HG03135 (cell line): ENCODE data around the gene PLEKHM3.

ENCODE experiments used
- ATAC-seq: cut with Tn5 transposase; IDR thresholded peaks from one replicate; pipeline ENCODE4 v1.9.1; 2021; ENCODE audit warnings: mild to moderate bottlenecking, moderate library complexity; ENCODE audit not compliant: unreplicated experiment

The PLEKHM3 gene

DNA sequence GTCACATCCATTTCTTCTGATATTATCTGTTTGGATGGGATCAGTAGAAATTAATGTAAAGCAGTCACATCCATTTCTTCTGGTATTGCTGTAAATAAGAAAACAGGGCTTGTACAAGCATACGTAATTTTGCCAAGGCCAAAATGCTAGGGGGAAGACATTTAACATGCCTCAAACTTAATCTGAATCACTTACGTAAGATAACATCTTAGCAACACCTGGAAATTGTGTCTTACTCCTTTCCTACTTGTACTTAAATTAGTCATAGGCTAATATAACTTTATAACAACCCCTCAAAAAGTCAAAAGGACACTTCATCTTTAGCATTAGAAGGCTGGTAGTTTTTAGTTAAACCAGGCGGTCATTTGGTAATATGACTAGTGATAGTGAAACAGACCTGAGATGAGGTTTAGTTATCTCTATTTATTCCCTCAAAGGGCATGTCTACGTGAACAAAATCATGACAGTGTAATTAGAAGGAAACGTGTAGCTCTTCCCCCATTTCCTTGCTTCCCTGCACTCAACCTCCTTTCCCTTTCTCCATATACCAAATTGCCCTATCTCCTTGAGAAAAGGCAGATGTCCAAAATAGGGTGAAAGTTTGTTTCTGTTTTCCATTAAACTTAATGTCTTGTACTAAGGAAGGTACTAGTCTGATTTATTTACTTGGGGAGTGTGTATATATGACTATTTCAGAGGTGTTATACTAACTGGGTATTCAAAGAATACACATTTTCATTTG lies 156.3 kb downstream of the PLEKHM3 start:
- ATAC-seq, result no peak

DNA sequence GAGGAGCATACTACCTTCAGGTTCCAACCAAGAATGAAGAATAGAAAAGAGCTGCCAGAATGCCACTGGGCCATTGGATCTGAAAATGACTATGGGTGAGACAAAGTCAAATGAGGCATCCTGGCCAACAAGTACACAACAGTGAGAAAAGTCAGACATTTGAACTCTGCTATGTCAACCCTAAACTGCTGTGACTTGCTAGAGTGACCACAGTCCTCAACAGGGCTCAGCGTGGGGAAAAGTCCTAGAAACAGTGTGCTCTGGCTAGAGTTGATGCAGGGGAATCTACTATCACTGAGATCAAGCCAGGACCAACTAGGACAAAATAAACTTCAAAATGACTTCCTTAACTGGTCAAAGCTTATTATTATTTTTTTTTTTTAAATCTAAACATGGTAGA lies 157.4 kb downstream of the PLEKHM3 start:
- ATAC-seq, result no peak

DNA sequence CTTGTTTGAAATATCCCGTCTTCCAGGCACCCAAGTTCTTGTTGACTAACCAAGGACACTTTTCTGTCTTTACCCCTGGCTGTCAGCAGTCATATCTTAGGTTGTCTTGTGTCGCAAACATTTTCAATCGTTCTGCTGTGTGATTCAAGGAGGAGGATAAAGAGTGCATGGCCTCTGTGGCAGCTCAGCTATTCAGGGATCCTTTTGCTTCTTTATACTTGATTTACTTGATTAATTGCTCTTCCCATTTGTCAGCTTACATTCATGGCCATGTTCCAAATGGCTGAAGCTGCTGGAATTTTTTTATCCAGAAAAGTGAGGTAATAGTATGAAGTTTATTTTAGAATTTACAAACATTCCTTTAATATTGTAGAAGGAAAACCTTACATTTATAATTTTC lies 158.3 kb downstream of the PLEKHM3 start:
- no peak for ATAC-seq

DNA sequence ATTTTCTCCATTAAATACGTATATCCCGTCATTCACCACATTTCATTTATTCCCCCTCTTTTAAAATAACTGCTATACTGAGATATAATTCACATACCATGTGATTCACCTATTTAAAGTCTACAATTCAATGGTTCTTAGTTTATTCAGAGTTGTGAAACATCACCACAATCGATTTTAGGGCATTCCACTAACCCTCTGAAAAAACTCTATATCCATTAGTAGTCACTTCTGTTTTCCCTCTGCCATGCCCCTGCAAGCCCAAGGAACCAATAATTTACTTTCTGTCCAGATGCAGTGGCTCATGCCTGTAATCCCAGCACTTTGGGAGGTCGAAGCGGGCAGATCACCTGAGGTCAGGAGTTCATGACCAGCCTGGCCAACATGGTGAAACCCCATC lies 160.1 kb downstream of the PLEKHM3 start:
- no peak for ATAC-seq

DNA sequence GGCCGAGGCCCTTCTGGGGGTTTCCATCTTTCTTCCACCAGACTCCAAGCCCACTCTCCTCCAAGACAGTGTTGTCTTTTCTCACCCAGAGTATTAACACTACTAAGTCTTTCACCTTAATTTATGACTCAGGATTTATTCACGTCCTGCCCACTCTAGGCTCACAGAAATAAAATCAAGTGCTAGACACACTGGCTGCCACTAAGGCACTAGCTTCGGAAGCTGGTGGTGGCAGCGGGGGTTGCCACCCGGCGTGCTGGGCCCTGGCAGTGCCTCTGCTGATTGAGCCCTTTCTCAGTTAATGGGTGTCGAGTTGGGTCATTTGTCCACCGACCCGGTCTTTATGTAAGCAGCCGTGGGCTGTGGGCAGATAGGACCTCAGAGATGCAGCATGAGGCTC lies 162.0 kb downstream of the PLEKHM3 start:
- no peak for ATAC-seq

DNA sequence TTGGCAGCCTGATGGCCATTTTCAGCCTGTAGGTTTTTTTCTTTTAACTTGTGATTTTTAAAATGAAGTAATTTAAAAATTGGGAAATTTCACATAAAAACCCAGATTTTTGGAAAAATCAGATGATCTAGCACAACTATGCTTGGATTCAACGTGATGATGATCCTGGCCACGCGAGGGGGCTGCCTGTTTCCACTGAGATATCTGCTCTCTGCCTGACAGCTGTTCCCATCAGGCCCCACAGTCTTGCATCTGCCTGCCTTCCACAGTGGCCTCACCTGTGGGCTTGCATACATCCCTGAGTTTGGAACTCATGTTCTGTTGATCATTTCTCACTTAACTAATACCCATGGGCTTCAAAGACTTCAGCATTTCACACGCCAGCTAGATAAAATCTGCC lies 163.5 kb downstream of the PLEKHM3 start:
- no peak for ATAC-seq

DNA sequence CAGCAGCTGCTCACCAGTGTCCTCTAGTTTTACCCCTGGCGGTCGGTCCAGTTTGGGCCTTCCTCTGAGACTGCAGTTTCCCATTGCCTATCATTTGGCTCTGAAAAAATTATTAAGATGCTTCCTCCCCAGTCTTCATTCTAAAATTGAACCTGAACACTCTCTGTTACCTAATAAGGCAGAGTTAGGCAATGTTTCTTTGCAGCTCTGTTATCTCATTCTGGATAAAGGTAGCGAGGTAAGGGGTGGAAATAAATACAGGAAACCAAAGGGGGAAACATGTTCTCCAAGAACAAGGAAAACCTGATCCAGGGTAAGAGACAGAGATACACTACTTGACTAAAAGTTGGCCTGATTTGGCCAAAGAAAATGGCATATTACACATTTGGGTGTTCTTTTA lies 164.6 kb downstream of the PLEKHM3 start:
- ATAC-seq, result no peak

DNA sequence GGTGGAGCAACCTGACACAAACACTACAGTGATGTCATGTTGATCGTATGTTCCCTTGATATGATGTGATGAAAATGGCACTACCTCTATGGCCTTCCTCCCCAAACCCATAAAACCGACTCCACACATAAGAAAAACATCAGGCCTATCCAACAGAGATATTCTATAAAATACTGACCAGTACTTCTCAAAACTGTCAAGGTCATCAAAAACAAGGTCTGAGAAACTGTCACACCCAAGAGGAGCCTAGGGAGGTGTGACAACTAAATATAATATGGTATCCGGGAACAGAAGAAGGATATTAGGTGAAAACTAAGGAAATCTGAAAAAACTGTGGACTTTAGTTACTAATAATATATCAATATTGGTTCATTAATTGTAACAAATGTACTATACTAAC lies 169.7 kb downstream of the PLEKHM3 start:
- no peak for ATAC-seq

DNA sequence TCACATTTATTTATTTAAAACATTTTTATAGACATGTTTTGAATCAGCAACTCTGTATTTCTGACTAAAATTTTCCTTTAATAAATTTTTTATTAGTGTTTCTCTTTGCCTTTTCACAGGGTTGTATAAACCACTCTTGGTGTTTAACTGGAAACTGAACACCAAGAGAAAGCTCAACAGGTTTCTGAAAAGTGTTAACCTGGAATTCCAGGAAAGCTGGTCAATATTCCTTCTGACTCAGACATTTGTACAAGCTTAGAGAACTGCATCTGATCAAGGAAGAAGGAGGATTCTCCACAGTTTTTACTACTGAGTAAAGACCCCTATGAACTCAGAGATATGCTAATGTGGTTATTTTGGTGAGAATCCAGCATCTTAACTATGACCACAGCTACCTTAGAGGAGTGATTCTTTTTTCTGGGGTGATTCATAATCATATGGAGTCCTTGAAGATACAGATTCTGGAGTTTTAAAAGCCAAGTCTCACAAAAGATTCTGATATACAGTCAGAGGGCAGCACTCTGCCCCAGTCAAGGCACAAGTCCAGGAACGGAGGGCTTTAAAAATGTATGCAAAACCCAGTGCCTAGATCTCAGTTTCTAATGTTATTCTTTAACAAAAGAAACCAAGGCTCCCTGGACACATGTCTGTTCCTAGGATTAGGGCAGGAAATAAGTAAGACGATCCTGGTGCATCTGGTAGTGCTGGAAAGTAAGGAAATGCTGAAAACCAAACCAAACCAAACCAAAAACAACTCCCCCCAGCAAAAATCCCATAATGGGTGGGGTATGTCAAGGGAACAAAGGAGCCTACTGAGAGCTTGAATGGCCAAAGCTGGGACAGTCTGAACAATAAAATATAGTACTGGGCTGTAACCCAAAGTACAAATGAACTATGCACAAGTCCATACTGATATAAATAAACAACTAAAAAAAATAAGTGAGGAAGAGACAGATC lies 170.6 kb downstream of the PLEKHM3 start:
- ATAC-seq, result no peak

DNA sequence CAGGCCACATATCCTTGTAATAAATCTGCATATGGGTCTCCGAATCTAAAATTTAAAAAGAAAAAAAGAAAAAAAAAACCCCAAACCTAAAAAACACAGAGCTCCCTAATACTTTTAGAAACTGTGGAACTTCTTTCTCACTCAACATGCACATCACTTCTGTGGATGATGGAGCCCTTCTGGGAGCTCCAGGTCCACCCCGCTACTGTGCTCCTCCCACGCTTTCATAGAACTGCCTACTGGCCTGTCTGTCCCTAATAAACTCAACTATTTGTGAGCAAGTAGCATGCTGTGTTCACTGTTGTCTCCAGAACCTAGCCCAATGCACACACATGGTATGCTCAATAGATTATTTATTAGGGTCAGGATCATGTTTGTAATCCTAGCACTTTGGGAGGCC lies 172.5 kb downstream of the PLEKHM3 start:
- no peak for ATAC-seq

DNA sequence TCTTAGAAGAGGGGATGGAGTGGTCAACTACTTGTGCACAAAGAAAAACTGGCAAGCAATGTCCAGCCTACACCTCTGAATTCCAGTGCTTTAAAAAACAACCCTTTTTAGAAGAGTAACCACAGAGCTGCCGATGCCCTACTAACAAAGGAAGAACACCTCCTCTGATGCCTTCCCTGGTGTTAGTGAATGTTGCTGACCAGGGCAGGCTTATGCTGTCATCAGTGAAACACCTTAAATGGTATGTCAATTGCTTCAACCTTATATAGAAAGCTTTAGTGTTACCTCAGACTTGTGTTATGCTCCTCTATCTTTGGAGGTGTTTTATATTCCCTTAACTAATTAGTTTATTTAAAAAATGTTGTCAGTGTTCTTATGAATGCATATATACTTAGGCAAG lies 175.9 kb downstream of the PLEKHM3 start:
- no peak for ATAC-seq

DNA sequence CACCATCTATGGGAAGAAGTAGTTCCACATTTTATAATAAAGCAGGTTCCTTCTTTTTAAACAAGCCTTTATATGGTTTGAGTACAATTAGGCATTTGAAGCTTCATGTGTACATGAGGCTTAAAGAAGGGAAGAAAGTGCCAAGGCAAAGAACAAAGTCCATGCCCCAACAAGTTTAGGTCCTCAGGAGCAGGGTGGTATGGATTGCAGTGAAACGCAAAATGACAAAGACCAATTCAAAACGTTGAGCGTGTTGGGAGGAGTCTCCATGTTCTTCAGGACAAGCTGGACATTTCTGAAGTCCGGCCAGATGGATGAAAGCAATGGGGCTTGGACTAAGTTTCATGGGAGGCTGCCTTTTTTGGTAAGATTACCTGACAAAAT lies 176.8 kb downstream of the PLEKHM3 start:
- ATAC-seq, result no peak

DNA sequence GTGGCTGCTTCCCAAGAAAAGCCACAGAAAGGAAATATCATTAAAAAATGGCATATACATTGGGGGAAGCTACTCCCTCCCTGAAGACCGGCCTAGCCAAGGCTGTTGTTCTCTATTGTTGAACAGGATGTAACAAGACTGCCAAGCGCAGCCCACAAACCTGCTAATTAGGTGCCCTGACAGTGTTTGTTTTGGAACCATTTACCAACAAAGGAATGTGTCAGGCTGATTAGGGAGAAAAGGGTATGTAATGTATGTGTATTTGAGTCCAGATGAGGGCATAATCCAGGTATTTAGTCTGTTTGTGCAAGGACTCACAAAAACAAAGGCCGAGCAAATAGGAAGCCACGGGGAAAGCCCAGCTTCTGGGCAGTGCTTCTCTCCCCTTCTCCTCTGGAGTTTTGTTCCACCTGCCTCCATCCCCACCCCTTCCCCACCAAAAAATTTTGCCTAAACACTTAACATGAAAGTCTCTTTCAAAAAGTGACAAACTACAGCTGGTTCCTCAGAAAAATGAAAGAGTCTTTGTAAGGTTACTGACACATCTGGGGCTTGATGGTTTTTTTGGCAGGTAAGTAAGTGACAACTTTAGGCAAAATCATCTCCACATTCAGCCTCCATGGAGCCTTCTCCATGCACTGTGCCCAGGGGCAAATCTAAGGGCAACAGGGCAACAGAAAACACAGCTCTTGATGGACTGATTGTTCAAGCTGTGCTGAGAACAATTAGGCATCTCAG lies 177.4 kb downstream of the PLEKHM3 start:
- no peak for ATAC-seq

DNA sequence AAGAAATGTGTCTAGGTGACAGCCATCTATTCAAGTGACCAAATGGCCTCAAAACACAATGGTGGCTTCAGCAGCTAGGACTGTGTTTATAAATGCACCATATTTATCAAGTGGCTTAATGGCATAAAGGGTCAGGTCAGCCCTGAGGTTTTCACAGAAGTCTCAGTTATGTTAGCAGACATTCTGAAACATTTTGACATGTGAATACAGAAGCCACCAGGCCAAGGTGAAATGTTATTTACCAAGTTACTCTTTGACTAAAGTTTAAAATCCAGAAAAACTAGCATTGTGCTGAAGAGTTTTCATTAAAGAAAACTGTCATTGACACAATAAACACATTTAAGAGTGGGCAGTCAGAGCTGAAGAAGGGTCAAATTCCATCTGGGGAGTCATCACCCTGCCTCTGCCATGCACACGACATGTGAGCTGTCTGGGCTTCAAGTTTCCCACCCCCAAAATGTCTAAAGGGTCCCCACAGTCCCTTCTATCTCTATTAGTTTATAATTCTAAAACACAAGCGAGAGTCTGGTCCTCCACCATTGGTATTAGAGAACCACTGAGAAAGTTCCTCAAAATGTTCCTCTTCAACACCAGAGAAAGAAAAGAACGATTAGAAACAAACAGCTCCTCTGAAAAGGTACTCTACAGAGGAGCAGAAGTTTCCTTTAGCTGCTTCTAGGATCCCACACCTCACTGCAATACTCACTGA lies 178.1 kb downstream of the PLEKHM3 start:
- no peak for ATAC-seq

DNA sequence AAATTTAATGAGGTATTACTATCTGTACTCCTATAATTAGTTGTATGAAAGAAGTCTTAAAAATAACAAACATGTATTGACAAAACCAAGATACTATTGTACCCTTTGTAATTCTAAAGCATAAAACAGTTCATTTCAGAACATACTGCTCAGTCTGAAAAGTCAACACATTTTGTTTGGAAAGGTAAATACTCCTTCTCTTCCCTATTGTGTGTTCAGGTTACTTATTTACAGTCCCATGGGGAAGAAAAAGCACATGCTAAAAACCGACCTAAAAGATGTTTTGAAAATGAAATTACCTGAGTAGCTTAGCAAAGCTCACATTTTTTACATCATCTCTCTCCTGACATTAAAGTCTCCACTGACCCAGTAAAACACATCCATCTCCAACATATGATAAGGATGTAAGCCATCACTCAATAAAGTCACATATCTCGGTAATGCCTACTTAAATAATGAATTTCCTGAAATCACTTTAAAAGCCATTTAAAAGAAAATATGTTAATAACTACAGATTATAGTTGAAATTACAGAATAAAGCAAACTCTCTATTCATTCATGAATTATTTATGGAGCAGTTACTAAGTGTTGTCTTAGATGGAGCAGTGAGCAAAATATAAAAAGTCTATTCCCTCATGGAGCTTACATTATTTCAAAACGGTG lies 180.0 kb downstream of the PLEKHM3 start:
- no peak for ATAC-seq

DNA sequence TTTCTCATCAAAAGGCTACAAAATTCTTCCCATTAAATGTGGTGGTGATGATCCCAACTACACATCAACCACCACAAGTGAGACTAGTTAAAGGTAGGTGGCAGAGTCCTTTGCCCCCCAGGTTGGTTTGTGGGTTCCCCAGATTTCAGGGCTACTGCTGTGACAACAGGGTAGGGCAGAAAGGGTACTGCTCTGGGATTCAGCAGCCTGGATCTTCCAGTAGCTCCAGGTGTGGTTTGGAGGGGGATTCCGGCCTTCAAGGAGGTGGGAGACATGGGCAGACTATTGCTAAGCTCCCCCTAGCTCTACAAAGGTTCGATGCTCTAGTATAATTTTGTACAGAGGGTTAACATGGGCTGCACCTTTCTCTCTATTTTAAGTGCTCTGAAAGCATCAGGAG lies 180.7 kb downstream of the PLEKHM3 start:
- ATAC-seq, result no peak

DNA sequence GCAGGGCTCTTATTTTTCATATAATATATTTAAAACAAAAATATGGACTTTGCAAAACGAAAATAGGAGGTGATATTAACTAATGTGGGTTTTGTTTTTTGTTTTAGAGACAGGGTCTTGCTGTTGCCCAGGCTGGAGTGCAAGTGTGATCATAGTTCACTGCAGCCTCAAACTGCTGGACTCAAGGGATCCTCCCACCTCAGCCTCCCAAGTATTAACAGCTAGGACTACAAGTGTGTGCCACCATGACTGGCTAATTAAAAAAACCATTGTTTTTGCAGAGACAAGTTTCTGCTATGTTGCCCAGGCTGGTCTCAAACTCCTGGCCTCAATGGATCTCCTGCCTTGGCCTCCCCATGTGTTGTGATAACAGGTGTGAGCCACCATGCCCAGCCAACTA lies 185.2 kb downstream of the PLEKHM3 start:
- no peak for ATAC-seq

DNA sequence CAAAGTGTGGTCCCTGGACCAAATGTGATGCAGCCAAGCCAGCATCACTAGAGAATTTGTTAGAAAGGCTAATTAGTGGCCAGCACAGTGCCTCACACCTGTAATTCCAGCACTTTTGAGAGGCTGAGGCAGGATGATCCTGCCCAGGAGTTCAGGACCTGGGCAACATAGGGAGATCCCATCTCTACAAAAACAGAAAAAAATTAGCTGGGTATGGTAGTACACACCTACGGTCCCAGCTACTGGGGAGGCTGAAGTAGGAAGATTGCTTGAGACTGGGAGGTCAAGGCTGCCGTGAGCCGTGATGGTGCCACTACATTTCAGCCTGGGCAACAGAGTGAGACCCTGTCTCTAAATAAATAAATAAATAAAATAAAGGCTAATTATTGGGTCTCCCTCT lies 185.8 kb downstream of the PLEKHM3 start:
- no peak for ATAC-seq

DNA sequence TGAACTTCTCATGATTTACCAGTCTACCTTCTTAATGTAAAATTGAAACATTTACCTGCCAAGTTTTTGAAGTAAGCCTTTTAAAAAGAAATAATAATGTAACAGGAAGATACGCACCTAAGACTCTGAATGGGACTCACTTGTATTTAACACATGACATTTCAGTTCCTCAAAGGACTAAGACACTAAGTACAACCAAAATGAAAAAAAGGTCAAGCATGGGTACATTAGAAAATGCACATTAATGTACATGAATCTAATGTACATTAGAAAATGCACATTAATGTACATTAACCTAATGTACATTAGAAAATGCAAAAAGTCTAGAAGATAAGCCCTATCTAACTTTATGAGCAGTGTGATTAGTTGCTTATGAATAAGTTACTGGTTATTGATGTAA lies 186.3 kb downstream of the PLEKHM3 start:
- ATAC-seq, result no peak

DNA sequence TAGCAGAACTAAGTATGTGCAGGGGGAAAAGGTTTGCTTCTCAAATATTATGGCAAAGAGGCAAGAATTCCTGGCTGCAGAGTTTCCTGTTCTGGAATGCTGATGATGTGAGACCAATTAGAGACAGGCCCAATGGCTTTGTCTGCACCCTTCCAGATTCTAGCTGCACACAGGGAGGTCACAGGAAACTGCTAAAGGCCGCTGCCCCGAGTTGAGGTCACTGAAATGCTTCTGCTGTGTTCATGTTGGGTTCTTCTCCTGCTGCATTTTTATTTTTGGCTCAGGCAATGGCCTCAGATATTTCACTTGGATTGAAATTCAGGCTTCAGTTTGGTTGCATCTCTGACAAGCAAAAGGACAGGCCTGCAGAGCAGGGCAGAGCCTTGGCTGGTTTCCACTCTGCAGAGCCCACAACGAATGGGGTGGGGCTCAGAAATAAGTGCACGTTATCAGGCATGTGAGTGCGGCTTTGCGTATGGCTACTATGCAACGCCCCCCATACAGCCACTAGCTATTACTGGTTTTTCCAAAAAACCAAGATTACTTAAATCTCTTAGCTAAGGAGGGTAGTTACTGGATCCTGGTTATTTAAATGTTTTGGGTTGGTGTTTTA lies 188.7 kb downstream of the PLEKHM3 start:
- ATAC-seq, result no peak
